Mesendoderm (in vitro differentiated cells): ENCODE data around the gene DEXI.

Experiments
- DNase-seq: peaks from one replicate; pipeline ENCODE4 v3.0.0; 2013
- H2AK5ac ChIP-seq: 2 replicates; pipeline ENCODE4 v1.6.1; 2013; ENCODE audit warnings: low read length, inconsistent platforms
- H2BK120ac ChIP-seq: 2 replicates; pipeline ENCODE4 v1.6.1; 2013; ENCODE audit warnings: low read depth, mild to moderate bottlenecking, low read length, moderate library complexity, mixed read lengths
- H2BK15ac ChIP-seq: replicated peaks from 2 replicates; pipeline ENCODE4 v1.6.1; 2013; ENCODE audit warnings: low read depth, mild to moderate bottlenecking, moderate library complexity
- H2BK5ac ChIP-seq: 2 replicates; pipeline ENCODE4 v1.6.1; 2013; ENCODE audit warnings: low read length, inconsistent platforms
- H3K18ac ChIP-seq: 2 replicates; pipeline ENCODE4 v1.6.1; 2013; ENCODE audit warnings: mild to moderate bottlenecking, low read length, mixed read lengths
- H3K23ac ChIP-seq: one replicate; pipeline ENCODE4 v1.6.1; 2013; ENCODE audit warnings: low read length
- H3K27ac ChIP-seq: 2 replicates; pipeline ENCODE4 v1.5.1; 2013; ENCODE audit warnings: low read depth, mild to moderate bottlenecking, inconsistent platforms, low read length, moderate library complexity
- H3K27me3 ChIP-seq: 2 replicates; pipeline ENCODE4 v1.6.1; 2013; ENCODE audit warnings: low read length, control low read depth, mild to moderate bottlenecking, inconsistent platforms; ENCODE audit not compliant: insufficient read depth, poor library complexity
- H3K36me3 ChIP-seq: 2 replicates; pipeline ENCODE4 v1.6.1; 2013; ENCODE audit warnings: low read length, inconsistent platforms; ENCODE audit not compliant: control insufficient read depth, insufficient read depth
- H3K4ac ChIP-seq: one replicate; pipeline ENCODE4 v1.6.1; 2013; ENCODE audit warnings: low read depth, mild to moderate bottlenecking, low read length, moderate library complexity
- H3K4me1 ChIP-seq: 2 replicates; pipeline ENCODE4 v1.6.1; 2013; ENCODE audit warnings: low read depth, low read length, inconsistent platforms; ENCODE audit not compliant: control insufficient read depth
- H3K4me2 ChIP-seq: 2 replicates; pipeline ENCODE4 v1.6.1; 2013; ENCODE audit warnings: low read length
- H3K4me3 ChIP-seq: 2 replicates; pipeline ENCODE4 v1.5.1; 2013; ENCODE audit warnings: mild to moderate bottlenecking, low read length
- H3K56ac ChIP-seq: one replicate; pipeline ENCODE4 v1.6.1; 2013; ENCODE audit warnings: low read length
- H3K79me1 ChIP-seq: 2 replicates; pipeline ENCODE4 v1.6.1; 2013; ENCODE audit warnings: low read length, inconsistent platforms
- H3K79me2 ChIP-seq: 2 replicates; pipeline ENCODE4 v1.6.1; 2013; ENCODE audit warnings: mild to moderate bottlenecking, low read length; ENCODE audit not compliant: control insufficient read depth, insufficient read depth
- H3K9ac ChIP-seq: 2 replicates; pipeline ENCODE4 v1.6.1; 2013; ENCODE audit warnings: low read length, inconsistent platforms
- H4K5ac ChIP-seq: one replicate; pipeline ENCODE4 v1.6.1; 2013; ENCODE audit warnings: low read length
- H4K8ac ChIP-seq: one replicate; pipeline ENCODE4 v1.6.1; 2013; ENCODE audit warnings: low read depth, mild to moderate bottlenecking, control low read depth, low read length, moderate library complexity
- WGBS: extraction: QIAGEN DNeasy Blood & Tissue Kit; methylation state at CpG from one replicate; pipeline ENCODE4 v1.1.7; 2013; ENCODE audit warnings: low lambda C conversion rate, missing lambda C conversion rate; ENCODE audit not compliant: insufficient coverage; ENCODE audit errors: extremely low coverage; 5-methylcytosine and 5-hydroxymethylcytosine counted together

The DEXI gene

GRCh38 chr16:10880594-10881452 is 61.4 kb downstream of the DEXI start:
- H3K27me3 ChIP-seq: peaks cover 2% of the 10 kb centered on the region
- H3K18ac ChIP-seq: no peak overlapping the region
- H2BK120ac ChIP-seq: no peak overlapping the region
- no peak overlapping the region for H4K8ac ChIP-seq
- H3K4ac ChIP-seq: no peak overlapping the region
- no peak overlapping the region for H2BK5ac ChIP-seq
- H3K79me2 ChIP-seq: no peaks in the 10 kb centered on the region
- H3K27ac ChIP-seq: no peak overlapping the region
- no peak overlapping the region for H2BK15ac ChIP-seq
- no peak for DNase-seq
- no peaks in the 10 kb centered on the region for H3K36me3 ChIP-seq
- H3K4me1 ChIP-seq: no peaks in the 10 kb centered on the region
- H3K23ac ChIP-seq: no peak overlapping the region
- H4K5ac ChIP-seq: no peak overlapping the region
- WGBS: no CpG with 5 or more reads among the region's 10 CpGs
- no peak overlapping the region for H3K4me3 ChIP-seq
- no peak overlapping the region for H3K56ac ChIP-seq
- no peak overlapping the region for H3K9ac ChIP-seq
- H3K4me2 ChIP-seq: no peak overlapping the region
- no peak overlapping the region for H2AK5ac ChIP-seq
- no peaks in the 10 kb centered on the region for H3K79me1 ChIP-seq

GRCh38 chr16:10879681-10880589 is 62.3 kb downstream of the DEXI start:
- Histone ChIP-seq H4K5ac (no peak overlapping the region), H3K4ac (no peak overlapping the region), H3K56ac (no peak overlapping the region), H3K36me3 (no peaks in the 10 kb centered on the region), H3K4me3 (no peak overlapping the region), H2AK5ac (no peak overlapping the region), H3K4me1 (no peaks in the 10 kb centered on the region), H4K8ac (no peak overlapping the region), H2BK120ac (no peak overlapping the region), H3K23ac (no peak overlapping the region), H3K27me3 (peaks cover 2% of the 10 kb centered on the region), H3K4me2 (no peak overlapping the region), H3K9ac (no peak overlapping the region), H2BK15ac (no peak overlapping the region), H2BK5ac (no peak overlapping the region), H3K27ac (no peak overlapping the region), H3K79me2 (no peaks in the 10 kb centered on the region), H3K18ac (no peak overlapping the region), H3K79me1 (no peaks in the 10 kb centered on the region)
- no CpG with 5 or more reads among the region's 21 CpGs for whole genome bisulfite sequencing
- no peak for DNase-seq
